IMR-90 (cell line): Measurements from ENCODE around the gene CAV3. TPM values are rescaled to one million over a fixed set of nuclear protein-coding genes. Genes with fewer than 3 reads are reported as not detected.

ENCODE experiments used
- ATAC-seq: fragments of 200-7000 bp; cut with Tn5 transposase; 2 replicates; pipeline ENCODE4 v1.9.1; 2020; ENCODE audit warnings: low read depth, mild to moderate bottlenecking, moderate library complexity
- BruUV-seq: library from RNA; stranded (reverse); fragments of 400-500 nt; replicated peaks from 2 replicates; lab custom pipeline; 2021; lab: Mats Ljungman, UMichigan
- CTCF ChIA-PET: fragments of 300-600 bp; formaldehyde crosslinking; extraction: SDS; loops from one replicate; lab custom pipeline; 2021; ENCODE audit warnings: antibody characterized with exemption; lab: Yijun Ruan, JAX
- POLR2A ChIA-PET: fragments of 300-600 bp; sonication (Branson Sonifier 250); formaldehyde crosslinking; loops from one replicate; lab custom pipeline; 2022; ENCODE audit warnings: antibody characterized with exemption; ENCODE audit not compliant: unreplicated experiment; lab: Charles Lee
- DNase-seq: peaks from one replicate; pipeline ENCODE4 v3.0.0; 2013
- H2AFZ ChIP-seq: replicated peaks from 2 replicates; pipeline ENCODE3; 2013; ENCODE audit warnings: low read length, mild to moderate bottlenecking; ENCODE audit not compliant: poor library complexity
- H2AK5ac ChIP-seq: 2 replicates; pipeline ENCODE4 v1.6.1; 2013; ENCODE audit warnings: low read depth, low read length, inconsistent platforms
- H2AK9ac ChIP-seq: replicated peaks from 2 replicates; pipeline ENCODE3; 2013; ENCODE audit warnings: mild to moderate bottlenecking, low read depth, low read length, moderate library complexity; ENCODE audit not compliant: poor library complexity
- H2BK120ac ChIP-seq: 2 replicates; pipeline ENCODE4 v1.6.1; 2013; ENCODE audit warnings: low read depth, low read length, inconsistent platforms
- H2BK15ac ChIP-seq: 3 replicates; pipeline ENCODE4 v1.6.1; 2013; ENCODE audit warnings: low read depth, low read length, inconsistent platforms
- H2BK20ac ChIP-seq: 2 replicates; pipeline ENCODE4 v1.6.1; 2013; ENCODE audit warnings: low read depth, mild to moderate bottlenecking, inconsistent platforms, low read length, moderate library complexity
- H2BK5ac ChIP-seq: 2 replicates; pipeline ENCODE4 v1.6.1; 2013; ENCODE audit warnings: mild to moderate bottlenecking, low read depth, low read length, inconsistent platforms; ENCODE audit not compliant: poor library complexity, severe bottlenecking
- H3K14ac ChIP-seq: replicated peaks from 2 replicates; pipeline ENCODE4 v1.6.1; 2013; ENCODE audit warnings: low read depth, low read length, inconsistent platforms
- H3K18ac ChIP-seq: 2 replicates; pipeline ENCODE4 v1.6.1; 2013; ENCODE audit warnings: low read depth, low read length, control low read depth
- H3K23ac ChIP-seq: 2 replicates; pipeline ENCODE4 v1.6.1; 2013; ENCODE audit warnings: low read depth, low read length, inconsistent platforms
- H3K27ac ChIP-seq: 2 replicates; pipeline ENCODE4 v1.5.1; 2013; ENCODE audit warnings: mild to moderate bottlenecking, control low read depth, low read length; ENCODE audit not compliant: insufficient read depth
- H3K27me3 ChIP-seq: 2 replicates; pipeline ENCODE4 v1.6.1; 2013; ENCODE audit warnings: low read length; ENCODE audit not compliant: control insufficient read depth, insufficient read depth
- H3K36me3 ChIP-seq: 2 replicates; pipeline ENCODE4 v1.6.1; 2013; ENCODE audit warnings: low read length, mixed read lengths; ENCODE audit not compliant: control insufficient read depth, insufficient read depth
- H3K4ac ChIP-seq: 2 replicates; pipeline ENCODE4 v1.6.1; 2013; ENCODE audit warnings: low read depth, low read length, inconsistent platforms
- H3K4me1 ChIP-seq: 2 replicates; pipeline ENCODE4 v1.6.1; 2013; ENCODE audit warnings: low read length, mixed read lengths; ENCODE audit not compliant: control insufficient read depth, insufficient read depth
- H3K4me2 ChIP-seq: 2 replicates; pipeline ENCODE4 v1.6.1; 2013; ENCODE audit warnings: low read depth, mild to moderate bottlenecking, control low read depth, low read length, moderate library complexity
- H3K4me3 ChIP-seq: 2 replicates; pipeline ENCODE4 v1.5.1; 2013; ENCODE audit warnings: low read depth, mild to moderate bottlenecking, control low read depth, low read length, moderate library complexity; ENCODE audit not compliant: insufficient read depth
- H3K56ac ChIP-seq: 2 replicates; pipeline ENCODE4 v1.6.1; 2013; ENCODE audit warnings: low read length, inconsistent platforms; ENCODE audit not compliant: insufficient read depth; ENCODE audit errors: extremely low read depth
- H3K79me1 ChIP-seq, 2 experiments: 2 replicates each; pipeline ENCODE4 v1.6.1; 2013; ENCODE audit warnings: low read length in 2 of 2, inconsistent platforms in 1 of 2, low read depth in 1 of 2
- H3K9ac ChIP-seq: 2 replicates; pipeline ENCODE4 v1.6.1; 2013; ENCODE audit warnings: low read depth, low read length, control low read depth
- H3K9me1 ChIP-seq: 2 replicates; pipeline ENCODE4 v1.6.1; 2013; ENCODE audit warnings: low read length, inconsistent platforms; ENCODE audit not compliant: insufficient read depth
- H3K9me3 ChIP-seq: 2 replicates; pipeline ENCODE4 v1.6.1; 2013; ENCODE audit warnings: low read length; ENCODE audit not compliant: control insufficient read depth, insufficient read depth
- H4K20me1 ChIP-seq: 2 replicates; pipeline ENCODE4 v1.6.1; 2013; ENCODE audit warnings: low read length, inconsistent platforms; ENCODE audit not compliant: insufficient read depth
- H4K5ac ChIP-seq: 2 replicates; pipeline ENCODE4 v1.6.1; 2013; ENCODE audit warnings: mild to moderate bottlenecking, low read depth, low read length, control low read depth
- H4K8ac ChIP-seq, 2 experiments: 2 replicates each; pipeline ENCODE4 v1.6.1; 2013; ENCODE audit warnings: low read depth in 2 of 2, low read length in 2 of 2, control low read depth in 1 of 2, inconsistent platforms in 1 of 2
- H4K91ac ChIP-seq: 2 replicates; pipeline ENCODE4 v1.6.1; 2013; ENCODE audit warnings: low read depth, low read length, inconsistent platforms; ENCODE audit not compliant: insufficient read depth
- BHLHE40 ChIP-seq: fragments of 150-350 bp; IDR thresholded peaks from 2 replicates; pipeline ENCODE4 v1.6.1; 2016; ENCODE audit warnings: mild to moderate bottlenecking, low read depth, low read length
- CHD1 ChIP-seq: IDR thresholded peaks from 2 replicates; pipeline ENCODE4 v1.6.1; 2012; ENCODE audit warnings: low read depth, low read length, improper control_type of control experiment
- FOS ChIP-seq: fragments of 150-350 bp; IDR thresholded peaks from 2 replicates; pipeline ENCODE4 v1.6.1; 2016; ENCODE audit warnings: low read depth, low read length
- MAFK ChIP-seq: IDR thresholded peaks from 2 replicates; pipeline ENCODE4 v1.6.1; 2012; ENCODE audit warnings: low read depth, low read length, improper control_type of control experiment
- NFE2L2 ChIP-seq: fragments of 150-350 bp; IDR thresholded peaks from 2 replicates; pipeline ENCODE4 v1.6.1; 2016; ENCODE audit warnings: low read depth, mild to moderate bottlenecking, low read length
- POLR2A ChIP-seq: IDR thresholded peaks from 2 replicates; pipeline ENCODE4 v1.6.1; 2012; ENCODE audit warnings: mild to moderate bottlenecking, low read depth, low read length
- RCOR1 ChIP-seq: IDR thresholded peaks from 2 replicates; pipeline ENCODE4 v1.6.1; 2012; ENCODE audit warnings: mild to moderate bottlenecking, low read length, improper control_type of control experiment; ENCODE audit not compliant: insufficient replicate concordance
- RFX5 ChIP-seq: IDR thresholded peaks from 2 replicates; pipeline ENCODE4 v1.8.0; 2012; ENCODE audit warnings: low read depth, mild to moderate bottlenecking, low read length, moderate library complexity
- SMC3 ChIP-seq: fragments of 150-350 bp; IDR thresholded peaks from 2 replicates; pipeline ENCODE4 v1.6.1; 2016; ENCODE audit warnings: low read depth, mild to moderate bottlenecking, antibody characterized with exemption, low read length, moderate library complexity
- WGBS, 2 experiments: methylation state at CpG; one replicate each; pipeline versions ENCODE4 v1.1.5 to v1.1.7; 2013; ENCODE audit warnings: missing lambda C conversion rate in 2 of 2; ENCODE audit not compliant: insufficient read length in 1 of 2; ENCODE audit errors: extremely low coverage in 2 of 2; 5-methylcytosine and 5-hydroxymethylcytosine counted together
- dilution Hi-C: fragments of 300-500 bp; cut with HindIII; formaldehyde crosslinking; loops from one replicate; pipeline ENCODE4 v1.14.3; 2018; ENCODE audit warnings: low sequenced_read_pairs; ENCODE audit not compliant: unreplicated experiment
- in situ Hi-C: fragments of 300-500 bp; cut with MboI; formaldehyde crosslinking; loops from 3 replicates; pipeline ENCODE4 v1.14.3; 2019; ENCODE audit warnings: low sequenced_read_pairs, inconsistent platforms, mixed read lengths
- intact Hi-C: fragments of 100-400 bp; cut with micrococcal nuclease; formaldehyde crosslinking; loops from 2 replicates; pipeline ENCODE4 v1.10.0; 2022
- polyA plus RNA-seq, 3 experiments: library from polyadenylated mRNA; depleted of rRNA; stranded (reverse); fragments of >200 nt; gene quantifications; 2 replicates each; pipeline ENCODE4 v1.2.3, GENCODE V29; 2012; ENCODE audit warnings: low replicate concordance in 1 of 3
- total RNA-seq: library from RNA; depleted of rRNA; stranded (reverse); fragments of >200 nt; gene quantifications from 2 replicates; pipeline ENCODE4 v1.2.3, GENCODE V29; 2012
- TF ChIP-seq, protein P1 (sequence below): fragments of 150-350 bp; IDR thresholded peaks from 2 replicates; pipeline ENCODE4 v1.6.1; 2017; ENCODE audit warnings: mild to moderate bottlenecking, antibody characterized with exemption, low read length, low read depth
- TF ChIP-seq, protein P2 (sequence below): conservative IDR thresholded peaks from 2 replicates; pipeline ENCODE4 v1.5.1; 2012; ENCODE audit warnings: mild to moderate bottlenecking, low read depth, low read length, improper control_type of control experiment

CAV3 gene
- total and polyA plus RNA-seq, 2 of the 4 experiments (the other 2 are of a cell fraction): 0.17 to 0.36 TPM

GRCh38 chr3:8784676-8785435, 51.3 kb downstream of the CAV3 start (continued):
- TF ChIP-seq NFE2L2: no peak

DNA sequence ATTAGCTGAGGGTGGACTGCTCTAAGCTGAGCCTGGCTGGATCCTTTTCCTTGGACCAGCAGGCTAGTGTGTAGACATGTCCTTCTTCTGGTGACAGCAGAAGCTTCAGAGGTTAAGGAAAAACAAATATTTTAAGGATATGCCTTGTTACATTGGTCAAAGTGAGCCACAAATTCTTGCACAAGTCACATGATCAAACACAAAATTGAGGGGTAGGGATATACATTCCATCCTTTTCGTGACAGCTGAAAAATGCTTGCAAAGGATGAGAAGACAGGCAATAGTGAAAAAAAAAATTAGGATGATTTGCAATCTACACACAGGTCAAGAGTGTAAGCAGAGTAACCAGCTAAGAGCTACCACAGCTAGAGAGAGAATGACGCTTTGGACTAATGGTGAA, 56.9 kb downstream of the CAV3 start:
- Histone ChIP-seq H3K27me3 (no peaks in the 10 kb centered on the region), H3K27ac (no peak overlapping the region), H2BK120ac (no peak overlapping the region), H3K4me3 (no peak overlapping the region), H3K79me1 (no peaks in the 10 kb centered on the region), H3K4me1 (peaks cover 2% of the 10 kb centered on the region; the same call in 1 of the 2 replicates), H2AFZ (no peak overlapping the region), H3K56ac (no peak overlapping the region), H3K9me1 (peaks cover 2% of the 10 kb centered on the region), H2BK15ac (no peak overlapping the region), H2AK5ac (no peak overlapping the region), H3K4ac (no peak overlapping the region), H3K9me3 (peaks cover 2% of the 10 kb centered on the region; the same call in 1 of the 2 replicates), H4K5ac (no peak overlapping the region), H3K18ac (no peak overlapping the region), H2BK5ac (no peak overlapping the region), H4K20me1 (no peaks in the 10 kb centered on the region), H4K8ac (no peak overlapping the region), H3K23ac (no peak overlapping the region), H2AK9ac (no peak overlapping the region), H3K4me2 (no peak overlapping the region), H3K14ac (no peak overlapping the region), H3K9ac (no peak overlapping the region), H4K91ac (no peak overlapping the region), H2BK20ac (no peak overlapping the region), H3K36me3 (no peaks in the 10 kb centered on the region)
- POLR2A ChIA-PET: no interaction called here
- in situ Hi-C loops (loop anchor here (25.0 kb wide), 1 partner anchor 522 kb away; no protein-coding TSS in a partner anchor), dilution Hi-C loops (no loop called here), intact Hi-C loops (no loop called here)
- DNase-seq (no peak), ATAC-seq (no peak)
- CTCF ChIA-PET: interaction anchor here (0.6 kb wide), 1 partner anchor 49 kb away, joined by 4 read pairs; no protein-coding TSS in a partner anchor
- no TSS peak for BruUV-seq
- TF ChIP-seq MAFK (no peak), RFX5 (no peak), FOS (no peak), BHLHE40 (no peak), SMC3 (no peak), RCOR1 (no peak), CHD1 (no peak), POLR2A (no peak)
- TF ChIP-seq, protein P1, sequence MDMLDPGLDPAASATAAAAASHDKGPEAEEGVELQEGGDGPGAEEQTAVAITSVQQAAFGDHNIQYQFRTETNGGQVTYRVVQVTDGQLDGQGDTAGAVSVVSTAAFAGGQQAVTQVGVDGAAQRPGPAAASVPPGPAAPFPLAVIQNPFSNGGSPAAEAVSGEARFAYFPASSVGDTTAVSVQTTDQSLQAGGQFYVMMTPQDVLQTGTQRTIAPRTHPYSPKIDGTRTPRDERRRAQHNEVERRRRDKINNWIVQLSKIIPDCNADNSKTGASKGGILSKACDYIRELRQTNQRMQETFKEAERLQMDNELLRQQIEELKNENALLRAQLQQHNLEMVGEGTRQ: no peak
- TF ChIP-seq, protein P2, sequence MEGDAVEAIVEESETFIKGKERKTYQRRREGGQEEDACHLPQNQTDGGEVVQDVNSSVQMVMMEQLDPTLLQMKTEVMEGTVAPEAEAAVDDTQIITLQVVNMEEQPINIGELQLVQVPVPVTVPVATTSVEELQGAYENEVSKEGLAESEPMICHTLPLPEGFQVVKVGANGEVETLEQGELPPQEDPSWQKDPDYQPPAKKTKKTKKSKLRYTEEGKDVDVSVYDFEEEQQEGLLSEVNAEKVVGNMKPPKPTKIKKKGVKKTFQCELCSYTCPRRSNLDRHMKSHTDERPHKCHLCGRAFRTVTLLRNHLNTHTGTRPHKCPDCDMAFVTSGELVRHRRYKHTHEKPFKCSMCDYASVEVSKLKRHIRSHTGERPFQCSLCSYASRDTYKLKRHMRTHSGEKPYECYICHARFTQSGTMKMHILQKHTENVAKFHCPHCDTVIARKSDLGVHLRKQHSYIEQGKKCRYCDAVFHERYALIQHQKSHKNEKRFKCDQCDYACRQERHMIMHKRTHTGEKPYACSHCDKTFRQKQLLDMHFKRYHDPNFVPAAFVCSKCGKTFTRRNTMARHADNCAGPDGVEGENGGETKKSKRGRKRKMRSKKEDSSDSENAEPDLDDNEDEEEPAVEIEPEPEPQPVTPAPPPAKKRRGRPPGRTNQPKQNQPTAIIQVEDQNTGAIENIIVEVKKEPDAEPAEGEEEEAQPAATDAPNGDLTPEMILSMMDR: no peak
- no CpG with 5 or more reads among the region's 2 CpGs for WGBS, 2 experiments
